Gastrocnemius medialis (tissue), 4 donors: ENCODE data around the gene SATB2. TPM values are rescaled to one million over a fixed set of nuclear protein-coding genes. Genes with fewer than 3 reads are reported as not detected.

Experiments used
- ATAC-seq, 2 donors: fragments of 150-250 bp; one replicate each; pipeline ENCODE4 v1.9.1; 2016
- DNase-seq, 2 donors: peaks; one replicate each; pipeline ENCODE4 v3.0.0-alpha.2; 2019
- H3K27ac ChIP-seq, 4 donors: fragments of 200-600 bp; sonication (generic); 1 replicate in 1 of 4; 2 replicates in 3 of 4; pipeline ENCODE4 v1.5.1; 2016 to 2018; ENCODE audit warnings: mild to moderate bottlenecking in 2 of 4, moderate library complexity in 1 of 4
- H3K27me3 ChIP-seq, 3 donors: fragments of 200-600 bp; sonication (generic) in 2 of 3; 1 replicate in 1 of 3; 2 replicates in 2 of 3; pipeline versions ENCODE4 v1.5.1 to v1.6.0; 2016 to 2019; ENCODE audit warnings: mild to moderate bottlenecking in 1 of 3, moderate library complexity in 1 of 3
- H3K36me3 ChIP-seq, 2 donors: fragments of 200-600 bp; sonication (generic) in 1 of 2; one replicate each; pipeline ENCODE4 v1.5.1; 2017 to 2018
- H3K4me1 ChIP-seq, 2 donors: fragments of 200-600 bp; sonication (generic) in 1 of 2; one replicate each; pipeline ENCODE4 v1.5.1; 2016 to 2017; ENCODE audit warnings: mild to moderate bottlenecking in 2 of 2
- H3K4me3 ChIP-seq, 4 donors: fragments of 200-600 bp; sonication (generic) in 3 of 4; 1 replicate in 1 of 4; 2 replicates in 3 of 4; pipeline ENCODE4 v1.5.1; 2016 to 2019; ENCODE audit warnings: mild to moderate bottlenecking in 2 of 4
- H3K9me3 ChIP-seq, 3 donors: fragments of 200-600 bp; sonication (generic) in 2 of 3; 1 replicate in 1 of 3; 2 replicates in 2 of 3; pipeline ENCODE4 v1.5.1; 2016 to 2019
- POLR2A ChIP-seq, 2 donors: fragments of 450-650 bp; IDR thresholded peaks; one replicate each; pipeline ENCODE4 v1.6.1; 2017; ENCODE audit warnings: antibody characterized with exemption in 2 of 2, mild to moderate bottlenecking in 2 of 2, moderate library complexity in 2 of 2
- in situ Hi-C, 4 donors: fragments of 200-750 bp; cut with MboI; loops; one replicate each; pipeline versions ENCODE4 v1.15.0 to v1.8.0; 2017; ENCODE audit warnings: low sequenced_read_pairs in 4 of 4
- intact Hi-C: fragments of 100-400 bp; cut with DNase I; formaldehyde crosslinking; loops from one replicate; pipeline ENCODE4 v1.15.1; 2023; ENCODE audit warnings: low total_unique reads
- total RNA-seq, 4 donors: library from RNA; depleted of rRNA; stranded (reverse); fragments of >200 nt; gene quantifications; one replicate each; pipeline versions ENCODE4 v1.1.0 to v1.2.3, GENCODE V29; 2016
- TF ChIP-seq, protein P1 (sequence below), 5 experiments: fragments of 450-650 bp in 3 of 5; fragments of 200-600 bp in 2 of 5; sonication (generic) in 2 of 5; IDR thresholded peaks in 4 of 5; conservative IDR thresholded peaks in 1 of 5; 1 replicate in 4 of 5; 2 replicates in 1 of 5; pipeline ENCODE4 v1.5.1; 2016 to 2019; ENCODE audit warnings: antibody characterized with exemption in 5 of 5, mild to moderate bottlenecking in 3 of 5, moderate library complexity in 3 of 5

SATB2 gene
- total RNA-seq, 4 donors from 2014 or later: 2.0 to 6.4 (median 4.5) TPM

GRCh38 chr2:199434555-199434954, 23.2 kb downstream of the SATB2 start:
- DNase-seq: no peak
- intact Hi-C loops: no loop called here
- H3K4me1 ChIP-seq: no peaks in the 10 kb centered on the region
- H3K27me3 ChIP-seq: no peaks in the 10 kb centered on the region
- TF ChIP-seq, protein P1, sequence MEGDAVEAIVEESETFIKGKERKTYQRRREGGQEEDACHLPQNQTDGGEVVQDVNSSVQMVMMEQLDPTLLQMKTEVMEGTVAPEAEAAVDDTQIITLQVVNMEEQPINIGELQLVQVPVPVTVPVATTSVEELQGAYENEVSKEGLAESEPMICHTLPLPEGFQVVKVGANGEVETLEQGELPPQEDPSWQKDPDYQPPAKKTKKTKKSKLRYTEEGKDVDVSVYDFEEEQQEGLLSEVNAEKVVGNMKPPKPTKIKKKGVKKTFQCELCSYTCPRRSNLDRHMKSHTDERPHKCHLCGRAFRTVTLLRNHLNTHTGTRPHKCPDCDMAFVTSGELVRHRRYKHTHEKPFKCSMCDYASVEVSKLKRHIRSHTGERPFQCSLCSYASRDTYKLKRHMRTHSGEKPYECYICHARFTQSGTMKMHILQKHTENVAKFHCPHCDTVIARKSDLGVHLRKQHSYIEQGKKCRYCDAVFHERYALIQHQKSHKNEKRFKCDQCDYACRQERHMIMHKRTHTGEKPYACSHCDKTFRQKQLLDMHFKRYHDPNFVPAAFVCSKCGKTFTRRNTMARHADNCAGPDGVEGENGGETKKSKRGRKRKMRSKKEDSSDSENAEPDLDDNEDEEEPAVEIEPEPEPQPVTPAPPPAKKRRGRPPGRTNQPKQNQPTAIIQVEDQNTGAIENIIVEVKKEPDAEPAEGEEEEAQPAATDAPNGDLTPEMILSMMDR (IDR thresholded peaks at IDR 0.05 in 4 of 5, conservative IDR thresholded peaks at IDR 0.05 in 1 of 5): no peak
- TF ChIP-seq POLR2A (IDR thresholded peaks at IDR 0.05): no peak
- H3K27ac ChIP-seq: no peak overlapping the region
- peaks cover 0 to 5% of the 10 kb centered on the region in 2 donors for H3K36me3 ChIP-seq
- ATAC-seq: no peak
- H3K9me3 ChIP-seq: no peaks in the 10 kb centered on the region
- H3K4me3 ChIP-seq: no peak overlapping the region
- in situ Hi-C loops: no loop called here

- intact Hi-C loops (no loop called here), in situ Hi-C loops (no loop called here)
- H3K9me3 ChIP-seq: no peaks in the 10 kb centered on the region
- no peaks in the 10 kb centered on the region for H3K27me3 ChIP-seq
- no peak for DNase-seq
- ATAC-seq: no peak
- H3K27ac ChIP-seq: no peak overlapping the region
- no peaks in the 10 kb centered on the region for H3K4me1 ChIP-seq
- no peak overlapping the region for H3K4me3 ChIP-seq
- TF ChIP-seq, protein P1 (IDR thresholded peaks at IDR 0.05 in 4 of 5, conservative IDR thresholded peaks at IDR 0.05 in 1 of 5): no peak
- no peak for TF ChIP-seq POLR2A (IDR thresholded peaks at IDR 0.05)
- peaks cover 0 to 5% of the 10 kb centered on the region in 2 donors for H3K36me3 ChIP-seq
Observed at GRCh38 chr2:199433204-199433832, 24.4 kb downstream of the SATB2 start.

DNA sequence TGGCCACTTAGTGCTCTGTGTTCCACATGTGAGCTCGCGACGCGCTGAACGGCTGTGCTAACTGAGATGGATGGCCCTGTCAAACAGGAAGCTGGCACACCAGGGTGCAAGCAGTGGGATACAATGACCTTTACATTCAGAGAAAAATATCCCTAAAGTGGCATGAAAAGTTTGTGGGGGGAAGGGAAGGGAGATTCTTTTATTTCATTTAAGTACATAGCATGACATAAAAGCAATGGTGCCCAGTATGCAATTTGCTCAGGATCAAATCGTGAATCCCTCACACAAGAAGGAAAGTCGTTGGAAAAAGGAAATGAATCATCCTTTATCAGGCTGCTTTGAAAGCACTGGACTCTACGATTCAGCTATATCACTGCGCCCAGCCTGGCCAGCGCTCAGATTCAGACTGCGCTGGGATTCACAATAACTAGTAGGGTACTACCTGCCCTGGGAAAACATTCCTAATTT, 26.0 kb downstream of the SATB2 start:
- in situ Hi-C loops (no loop called here), intact Hi-C loops (no loop called here)
- no peak for DNase-seq
- H3K36me3 ChIP-seq: peaks cover 0 to 5% of the 10 kb centered on the region in 2 donors
- H3K4me1 ChIP-seq: no peaks in the 10 kb centered on the region
- H3K9me3 ChIP-seq: no peaks in the 10 kb centered on the region
- ATAC-seq: no peak
- no peak overlapping the region for H3K4me3 ChIP-seq
- TF ChIP-seq POLR2A (IDR thresholded peaks at IDR 0.05): no peak
- TF ChIP-seq, protein P1 (IDR thresholded peaks at IDR 0.05 in 4 of 5, conservative IDR thresholded peaks at IDR 0.05 in 1 of 5): no peak
- H3K27ac ChIP-seq: no peak overlapping the region
- H3K27me3 ChIP-seq: no peaks in the 10 kb centered on the region

- no peak for DNase-seq
- no peak overlapping the region for H3K27ac ChIP-seq
- no peaks in the 10 kb centered on the region for H3K27me3 ChIP-seq
- no peaks in the 10 kb centered on the region for H3K4me1 ChIP-seq
- H3K4me3 ChIP-seq: no peak overlapping the region
- H3K9me3 ChIP-seq: no peaks in the 10 kb centered on the region
- in situ Hi-C loops: no loop called here
- ATAC-seq: no peak
- no peak for TF ChIP-seq POLR2A (IDR thresholded peaks at IDR 0.05)
- TF ChIP-seq, protein P1 (IDR thresholded peaks at IDR 0.05 in 4 of 5, conservative IDR thresholded peaks at IDR 0.05 in 1 of 5): no peak
- H3K36me3 ChIP-seq: peaks cover 0 to 5% of the 10 kb centered on the region in 2 donors
- intact Hi-C loops: no loop called here
Observed at GRCh38 chr2:199430214-199430613, 27.5 kb downstream of the SATB2 start.

DNA sequence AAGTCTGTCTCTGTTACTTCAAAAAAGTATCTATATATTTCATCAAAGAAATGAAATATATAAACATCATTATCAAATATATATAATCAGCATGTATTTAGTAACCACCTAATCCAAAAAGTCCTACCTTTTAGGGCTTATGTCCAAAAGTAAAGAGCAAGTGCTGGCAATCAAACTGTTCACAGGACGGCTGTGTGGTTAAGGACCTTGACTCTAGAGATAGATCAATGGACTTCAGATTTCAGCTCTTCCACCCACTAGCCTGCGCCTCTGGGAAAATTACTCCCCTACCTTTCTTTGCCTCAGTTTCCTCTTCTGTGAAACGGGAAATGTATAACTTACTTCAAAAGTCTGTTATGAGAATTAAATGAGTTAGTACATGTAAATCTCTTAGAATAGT, 29.4 kb downstream of the SATB2 start:
- no peak for TF ChIP-seq POLR2A (IDR thresholded peaks at IDR 0.05)
- TF ChIP-seq, protein P1 (IDR thresholded peaks at IDR 0.05 in 4 of 5, conservative IDR thresholded peaks at IDR 0.05 in 1 of 5): no peak
- no peak for ATAC-seq
- no peak for DNase-seq
- Histone ChIP-seq H3K9me3 (no peaks in the 10 kb centered on the region), H3K4me3 (no peak overlapping the region), H3K36me3 (peaks cover 0 to 5% of the 10 kb centered on the region in 2 donors), H3K4me1 (no peaks in the 10 kb centered on the region), H3K27me3 (no peaks in the 10 kb centered on the region), H3K27ac (no peak overlapping the region)
- in situ Hi-C loops: no loop called here
- intact Hi-C loops: no loop called here
